SU-DHL-6 (cell line): ENCODE measurements around the gene SEC61A1.

Experiments
- H2AFZ ChIP-seq: fragments of 200-600 bp; sonication (generic); 2 replicates; pipeline ENCODE4 v1.6.1; 2014; ENCODE audit warnings: low read depth, mild to moderate bottlenecking, moderate library complexity, mixed read lengths, antibody characterized with exemption, low read length; ENCODE audit not compliant: severe bottlenecking
- H3F3A ChIP-seq: fragments of 200-600 bp; shearing (Covaris generic); 2 replicates; pipeline ENCODE4 v1.6.0; 2016; ENCODE audit warnings: antibody characterized with exemption, mild to moderate bottlenecking; ENCODE audit not compliant: insufficient read depth
- H3K27ac ChIP-seq: fragments of 200-600 bp; sonication (generic); 2 replicates; pipeline ENCODE4 v1.5.1; 2016; ENCODE audit warnings: low read depth, mild to moderate bottlenecking, low read length, moderate library complexity, mixed read lengths
- H3K27me3 ChIP-seq: fragments of 200-600 bp; sonication (generic), shearing (Covaris generic); 2 replicates; pipeline ENCODE4 v1.6.0; 2014; ENCODE audit warnings: mild to moderate bottlenecking, low read length
- H3K36me3 ChIP-seq: fragments of 200-600 bp; sonication (generic); 2 replicates; pipeline ENCODE4 v1.6.1; 2014; ENCODE audit warnings: mild to moderate bottlenecking, low read length, mixed read lengths
- H3K4me2 ChIP-seq: fragments of 300-600, 200-600 bp; shearing (Covaris generic), sonication (generic); 2 replicates; pipeline ENCODE4 v1.6.0; 2014; ENCODE audit warnings: low read length, low read depth, mild to moderate bottlenecking; ENCODE audit not compliant: poor library complexity, severe bottlenecking
- H3K4me3 ChIP-seq: fragments of 200-600 bp; sonication (generic); 2 replicates; pipeline ENCODE4 v1.5.1; 2014; ENCODE audit warnings: antibody characterized with exemption, low read length, mild to moderate bottlenecking, mixed read lengths; ENCODE audit not compliant: insufficient read depth, poor library complexity, severe bottlenecking
- H3K79me2 ChIP-seq: fragments of 200-600 bp; sonication (generic); 2 replicates; pipeline ENCODE4 v1.6.1; 2014; ENCODE audit warnings: mild to moderate bottlenecking, low read length, moderate library complexity; ENCODE audit not compliant: insufficient read depth
- H3K9ac ChIP-seq: fragments of 200-600 bp; sonication (generic); 2 replicates; pipeline ENCODE4 v1.7.0; 2014; ENCODE audit warnings: mild to moderate bottlenecking, low read length
- H3K9me2 ChIP-seq: fragments of 200-600 bp; sonication (generic); replicated peaks from 2 replicates; pipeline ENCODE4 v1.6.1; 2014; ENCODE audit warnings: low read length; ENCODE audit not compliant: insufficient read depth
- H3K9me3 ChIP-seq: fragments of 200-600 bp; sonication (generic); 2 replicates; pipeline ENCODE4 v1.6.1; 2014; ENCODE audit warnings: low read length, mixed read lengths; ENCODE audit not compliant: insufficient read depth
- H4K20me1 ChIP-seq: fragments of 200-600 bp; sonication (generic); 2 replicates; pipeline ENCODE4 v1.6.1; 2014; ENCODE audit warnings: low read depth, mild to moderate bottlenecking, antibody characterized with exemption, low read length, moderate library complexity, mixed read lengths
- CTCF ChIP-seq: fragments of 200-600 bp; sonication (generic); IDR thresholded peaks from one replicate; pipeline ENCODE4 v1.5.1; 2017; ENCODE audit warnings: antibody characterized with exemption, mild to moderate bottlenecking, low read length, moderate library complexity; ENCODE audit not compliant: insufficient read depth, poor library complexity, severe bottlenecking
- EZH2phosphoT487 ChIP-seq: fragments of 200-600 bp; sonication (generic), shearing (Covaris generic); conservative IDR thresholded peaks from 2 replicates; pipeline ENCODE4 v1.6.1; 2018; ENCODE audit warnings: mild to moderate bottlenecking, antibody characterized with exemption, low read length, moderate library complexity, mixed read lengths

SEC61A1 gene

GRCh38 chr3:128077202-128077624, 25.0 kb downstream of the SEC61A1 start:
- H3K9me2 ChIP-seq: no peaks in the 10 kb centered on the region
- no peaks in the 10 kb centered on the region for H3K9me3 ChIP-seq
- H3K4me2 ChIP-seq: no peak overlapping the region
- no peak for TF ChIP-seq CTCF
- TF ChIP-seq EZH2phosphoT487: no peak
- peaks cover 4% of the 10 kb centered on the region; the same call in 1 of the 2 replicates for H3F3A ChIP-seq
- H3K9ac ChIP-seq: no peak overlapping the region
- H3K27me3 ChIP-seq: no peaks in the 10 kb centered on the region
- no peak overlapping the region for H3K4me3 ChIP-seq
- H3K36me3 ChIP-seq: no peaks in the 10 kb centered on the region
- no peaks in the 10 kb centered on the region; the same call in 1 of the 2 replicates for H4K20me1 ChIP-seq
- no peak overlapping the region for H2AFZ ChIP-seq
- no peaks in the 10 kb centered on the region for H3K79me2 ChIP-seq
- no peak overlapping the region for H3K27ac ChIP-seq

GRCh38 chr3:128077665-128078064, 25.4 kb downstream of the SEC61A1 start:
- peaks cover 4% of the 10 kb centered on the region; the same call in 1 of the 2 replicates for H3F3A ChIP-seq
- H3K9me3 ChIP-seq: no peaks in the 10 kb centered on the region
- no peak overlapping the region for H3K4me2 ChIP-seq
- H3K79me2 ChIP-seq: no peaks in the 10 kb centered on the region
- H4K20me1 ChIP-seq: no peaks in the 10 kb centered on the region; the same call in 1 of the 2 replicates
- no peak overlapping the region for H3K27ac ChIP-seq
- H3K36me3 ChIP-seq: no peaks in the 10 kb centered on the region
- no peak overlapping the region for H3K4me3 ChIP-seq
- no peaks in the 10 kb centered on the region for H3K27me3 ChIP-seq
- no peak overlapping the region for H2AFZ ChIP-seq
- TF ChIP-seq CTCF: no peak
- TF ChIP-seq EZH2phosphoT487: no peak
- H3K9ac ChIP-seq: no peak overlapping the region
- no peaks in the 10 kb centered on the region for H3K9me2 ChIP-seq

DNA sequence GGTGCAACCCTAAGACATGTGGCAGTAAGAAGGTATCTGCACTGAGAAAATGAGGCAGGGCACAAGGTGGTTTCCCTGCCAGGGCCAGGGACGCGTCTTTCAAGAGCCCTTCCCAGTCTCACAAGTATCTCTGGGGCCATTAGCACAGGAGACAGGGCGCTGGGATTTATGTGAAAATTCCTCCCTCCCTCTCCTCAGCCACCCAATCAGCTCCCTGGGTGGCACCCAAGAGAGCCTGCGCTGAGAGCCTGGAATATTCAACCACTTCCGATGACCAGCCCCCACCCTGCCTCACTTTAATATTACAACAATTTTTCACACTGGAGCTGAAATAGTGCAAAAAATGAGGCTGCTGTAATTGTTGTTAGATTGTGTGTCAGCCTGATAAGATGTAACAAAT, 26.1 kb downstream of the SEC61A1 start:
- H3K9me3 ChIP-seq: no peaks in the 10 kb centered on the region
- H3K79me2 ChIP-seq: no peaks in the 10 kb centered on the region
- no peak overlapping the region for H3K4me3 ChIP-seq
- H3K27ac ChIP-seq: no peak overlapping the region
- H4K20me1 ChIP-seq: no peaks in the 10 kb centered on the region; the same call in 1 of the 2 replicates
- H3K27me3 ChIP-seq: no peaks in the 10 kb centered on the region
- H2AFZ ChIP-seq: no peak overlapping the region
- no peak overlapping the region for H3K9ac ChIP-seq
- TF ChIP-seq EZH2phosphoT487 (no peak), CTCF (no peak)
- peaks cover 4% of the 10 kb centered on the region; the same call in 1 of the 2 replicates for H3F3A ChIP-seq
- no peaks in the 10 kb centered on the region for H3K36me3 ChIP-seq
- H3K4me2 ChIP-seq: no peak overlapping the region
- H3K9me2 ChIP-seq: no peaks in the 10 kb centered on the region
